Astrocyte of the spinal cord (primary cell): Measurements from ENCODE around the gene PHF23.

Experiments used
- DNase-seq: peaks from one replicate; pipeline ENCODE4 v3.0.0; 2011; ENCODE audit warnings: low read depth, low spot score
- H3K4me3 ChIP-seq: 2 replicates; pipeline ENCODE4 v1.5.1; 2011; ENCODE audit warnings: low read depth, mild to moderate bottlenecking, low read length, moderate library complexity
- in situ Hi-C: cut with HindIII; loops from 2 replicates; pipeline ENCODE4 v1.10.0; 2017; ENCODE audit warnings: low sequenced_read_pairs
- TF ChIP-seq, protein P1 (sequence below): IDR thresholded peaks from 2 replicates; pipeline ENCODE4 v1.5.1; 2012; ENCODE audit warnings: low read depth, mild to moderate bottlenecking, low read length, inconsistent platforms

Gene PHF23

DNA sequence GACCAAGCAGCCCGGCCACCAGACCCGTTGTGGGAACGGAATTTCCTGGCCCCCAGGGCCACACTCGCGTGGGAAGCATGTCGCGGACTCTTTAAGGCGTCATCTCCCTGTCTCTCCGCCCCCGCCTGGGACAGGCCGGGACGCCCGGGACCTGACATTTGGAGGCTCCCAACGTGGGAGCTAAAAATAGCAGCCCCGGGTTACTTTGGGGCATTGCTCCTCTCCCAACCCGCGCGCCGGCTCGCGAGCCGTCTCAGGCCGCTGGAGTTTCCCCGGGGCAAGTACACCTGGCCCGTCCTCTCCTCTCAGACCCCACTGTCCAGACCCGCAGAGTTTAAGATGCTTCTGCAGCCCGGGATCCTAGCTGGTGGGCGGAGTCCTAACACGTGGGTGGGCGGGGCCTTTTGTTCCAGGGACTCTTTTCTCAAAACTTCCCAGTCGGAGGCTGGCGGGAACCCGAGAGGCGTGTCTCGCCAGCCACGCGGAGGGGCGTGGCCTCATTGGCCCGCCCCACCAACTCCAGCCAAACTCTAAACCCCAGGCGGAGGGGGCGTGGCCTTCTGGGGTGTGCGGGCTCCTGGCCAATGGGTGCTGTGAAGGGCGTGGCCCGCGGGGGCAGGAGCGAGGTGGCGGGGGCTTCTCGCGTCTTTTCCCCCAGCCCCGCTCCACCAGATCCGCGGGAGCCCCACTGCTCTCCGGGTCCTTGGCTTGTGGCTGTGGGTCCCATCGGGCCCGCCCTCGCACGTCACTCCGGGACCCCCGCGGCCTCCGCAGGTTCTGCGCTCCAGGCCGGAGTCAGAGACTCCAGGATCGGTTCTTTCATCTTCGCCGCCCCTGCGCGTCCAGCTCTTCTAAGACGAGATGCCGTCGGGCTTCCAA, 42.1 kb upstream of the PHF23 start, which contains the start of gene SLC2A4:
TSS of gene SLC2A4 (plus strand) at position 645 of the 879 bp plus-strand sequence. CDS start at position 862, 217 bp downstream.
- peak within 1 kb of the TSS; percentile 36 for H3K4me3 ChIP-seq
- in situ Hi-C loops: no loop called here
- TF ChIP-seq, protein P1, sequence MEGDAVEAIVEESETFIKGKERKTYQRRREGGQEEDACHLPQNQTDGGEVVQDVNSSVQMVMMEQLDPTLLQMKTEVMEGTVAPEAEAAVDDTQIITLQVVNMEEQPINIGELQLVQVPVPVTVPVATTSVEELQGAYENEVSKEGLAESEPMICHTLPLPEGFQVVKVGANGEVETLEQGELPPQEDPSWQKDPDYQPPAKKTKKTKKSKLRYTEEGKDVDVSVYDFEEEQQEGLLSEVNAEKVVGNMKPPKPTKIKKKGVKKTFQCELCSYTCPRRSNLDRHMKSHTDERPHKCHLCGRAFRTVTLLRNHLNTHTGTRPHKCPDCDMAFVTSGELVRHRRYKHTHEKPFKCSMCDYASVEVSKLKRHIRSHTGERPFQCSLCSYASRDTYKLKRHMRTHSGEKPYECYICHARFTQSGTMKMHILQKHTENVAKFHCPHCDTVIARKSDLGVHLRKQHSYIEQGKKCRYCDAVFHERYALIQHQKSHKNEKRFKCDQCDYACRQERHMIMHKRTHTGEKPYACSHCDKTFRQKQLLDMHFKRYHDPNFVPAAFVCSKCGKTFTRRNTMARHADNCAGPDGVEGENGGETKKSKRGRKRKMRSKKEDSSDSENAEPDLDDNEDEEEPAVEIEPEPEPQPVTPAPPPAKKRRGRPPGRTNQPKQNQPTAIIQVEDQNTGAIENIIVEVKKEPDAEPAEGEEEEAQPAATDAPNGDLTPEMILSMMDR: no peak
- peak; percentile 93 for DNase-seq

DNA sequence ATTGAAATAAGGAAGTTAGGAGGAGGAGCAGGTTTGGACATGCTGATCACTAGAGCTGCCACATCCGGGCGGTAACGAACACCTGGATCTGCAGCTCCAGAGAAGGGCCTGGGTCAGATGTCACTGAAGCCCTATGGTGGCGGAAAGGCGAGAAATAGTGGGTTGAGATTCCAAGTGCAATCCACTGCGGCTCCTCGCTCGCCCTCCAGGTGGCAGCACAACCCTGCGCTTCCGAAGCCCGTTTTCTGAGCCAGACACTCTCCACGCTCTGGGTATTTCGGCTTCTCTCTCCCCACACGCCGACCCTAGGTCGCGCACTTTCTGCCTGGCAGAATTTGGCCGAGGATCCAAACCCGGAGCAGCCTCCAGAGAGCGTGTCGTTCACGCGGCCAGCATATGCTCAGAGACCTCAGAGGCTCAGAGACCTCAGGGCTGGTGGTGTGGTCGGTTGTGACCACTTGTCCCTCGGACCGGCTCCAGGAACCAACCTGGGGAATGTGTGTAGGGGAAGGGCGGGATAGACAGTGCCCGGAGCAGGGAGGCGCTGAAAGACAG, 41.3 kb upstream of the PHF23 start:
- TF ChIP-seq, protein P1: peak; percentile 95
- in situ Hi-C loops: no loop called here
- peak overlapping the region; percentile 36 for H3K4me3 ChIP-seq
- peak; percentile 72 for DNase-seq

DNA sequence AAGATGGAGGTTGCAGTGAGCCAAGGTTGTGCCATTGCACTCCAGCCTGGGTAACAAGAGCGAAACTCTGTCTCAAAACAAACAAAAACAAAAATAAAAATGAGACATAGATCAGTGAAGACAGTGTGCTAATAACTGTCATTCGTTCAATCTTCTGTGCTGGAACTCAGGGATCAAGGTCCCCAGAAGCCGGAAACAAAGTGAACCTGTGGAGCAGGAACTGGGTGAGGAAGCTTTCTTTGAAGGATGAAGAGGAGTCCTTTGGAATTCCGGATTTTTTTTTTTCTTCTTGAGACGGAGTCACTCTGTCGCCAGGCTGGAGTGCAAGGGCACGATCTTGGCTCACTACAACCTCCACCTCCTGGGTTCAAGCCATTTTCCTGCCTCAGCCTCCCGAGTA, 40.2 kb upstream of the PHF23 start:
- in situ Hi-C loops: no loop called here
- no peak for DNase-seq
- no peak overlapping the region for H3K4me3 ChIP-seq
- TF ChIP-seq, protein P1: no peak

DNA sequence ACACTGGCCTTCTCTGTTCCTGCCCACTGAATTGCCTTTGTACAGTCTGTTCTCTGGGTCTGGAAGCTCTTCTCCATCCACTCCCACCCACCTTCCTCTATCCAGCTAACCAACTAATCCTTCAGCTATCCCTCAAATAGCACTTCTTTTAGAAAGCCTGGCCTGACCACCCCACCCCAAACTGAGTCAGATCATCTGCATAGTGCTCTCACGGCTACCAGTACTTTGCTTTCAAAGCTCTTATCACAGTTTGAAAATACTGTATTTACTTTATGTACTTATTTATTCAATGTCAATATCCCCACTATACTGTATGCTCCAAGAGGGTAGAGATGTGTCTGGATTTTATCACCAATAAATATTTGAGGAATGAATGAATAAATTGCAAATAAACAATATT, 27.5 kb upstream of the PHF23 start:
- in situ Hi-C loops: no loop called here

DNA sequence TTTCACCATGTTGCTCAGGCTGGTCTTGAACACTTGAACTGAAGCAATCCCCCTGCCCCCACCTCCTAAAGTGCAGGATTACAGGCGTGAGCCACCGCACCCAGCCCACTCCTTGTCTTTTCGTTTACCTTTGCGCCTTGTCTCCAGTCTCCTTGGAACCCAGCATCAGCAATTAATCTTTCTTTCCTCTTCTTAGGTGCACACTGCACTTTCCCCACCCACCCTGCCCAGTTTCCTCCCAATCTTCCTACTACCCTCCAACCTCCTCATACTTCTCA, 24.5 kb upstream of the PHF23 start:
- H3K4me3 ChIP-seq: no peak overlapping the region
- TF ChIP-seq, protein P1: no peak
- in situ Hi-C loops: no loop called here
- no peak for DNase-seq

More for the DNA sequence above, 27.5 kb upstream of the PHF23 start:
- TF ChIP-seq, protein P1: no peak
- DNase-seq: no peak
- no peak overlapping the region for H3K4me3 ChIP-seq

DNA sequence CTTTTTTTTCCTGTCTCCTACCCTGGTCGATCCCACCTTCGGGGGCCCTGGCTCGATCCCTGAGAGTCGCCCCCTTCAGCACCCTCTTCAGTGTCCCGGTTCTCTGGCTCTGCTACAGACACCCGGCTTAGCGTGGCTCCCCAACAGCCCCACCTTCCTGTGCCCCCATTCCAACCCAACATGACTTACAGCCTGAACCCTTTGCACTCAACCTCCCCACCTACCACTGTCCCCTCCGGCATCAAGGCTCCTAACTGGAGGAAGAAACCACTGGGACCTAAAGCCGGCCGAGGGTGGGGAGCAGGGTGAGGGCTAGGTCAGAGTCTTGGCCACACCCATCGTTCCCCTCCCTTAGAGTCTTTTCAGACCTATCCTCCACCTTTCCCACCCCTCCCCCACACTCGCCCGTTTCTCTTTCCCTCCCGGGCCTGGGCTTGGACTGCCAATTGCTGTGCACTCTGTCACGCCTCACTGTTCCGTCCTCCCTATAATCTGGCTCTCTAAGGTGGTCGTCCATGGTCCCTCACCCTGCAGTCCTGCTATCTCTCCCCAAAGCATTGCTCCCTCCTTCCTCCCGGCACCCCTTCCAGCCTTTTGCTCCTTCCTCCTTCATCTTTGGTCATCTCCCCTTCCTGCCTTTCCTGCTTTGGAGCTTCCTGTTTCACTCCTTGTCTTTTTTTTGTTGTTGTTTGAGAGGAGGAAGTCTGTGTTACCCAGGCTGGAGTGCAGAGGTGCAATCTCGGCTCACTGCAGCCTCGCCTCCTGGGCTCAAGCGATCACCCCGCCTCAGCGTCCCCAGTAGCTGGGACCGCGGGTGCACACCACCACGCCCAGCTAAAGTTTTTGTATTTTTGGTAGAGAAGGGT, 23.9 kb upstream of the PHF23 start:
- DNase-seq: no peak
- in situ Hi-C loops: no loop called here
- no peak overlapping the region for H3K4me3 ChIP-seq

More for the DNA sequence above, 23.9 kb upstream of the PHF23 start:
- TF ChIP-seq, protein P1: no peak
